ENCODE data around the gene FARS2.

The FARS2 gene

DNA sequence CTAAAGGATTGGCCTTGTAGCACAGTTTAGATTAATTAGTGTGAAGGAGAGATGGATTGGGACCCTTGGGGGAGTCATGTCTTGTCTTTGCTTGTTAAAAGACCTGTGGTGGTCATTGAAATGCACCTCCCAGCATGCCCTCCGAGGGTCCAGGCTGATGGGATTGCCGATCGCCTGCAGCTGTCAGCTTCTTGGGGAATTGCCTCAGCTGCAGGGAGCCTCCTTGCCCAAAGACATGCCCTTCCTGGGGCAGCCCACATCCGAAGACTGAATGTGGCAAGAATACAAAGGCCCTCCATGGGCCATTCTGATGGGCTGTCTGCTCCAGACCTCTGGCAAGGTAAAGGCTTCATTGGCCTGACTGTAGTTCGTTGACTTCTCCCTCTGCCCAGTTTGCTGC is 150.7 kb downstream of the FARS2 start:
- H3K27ac Mint-ChIP-seq = no peak overlapping the region
- H3K27me3 Mint-ChIP-seq = no peaks in the 10 kb centered on the region
- H3K4me3 Mint-ChIP-seq = no peak overlapping the region

DNA sequence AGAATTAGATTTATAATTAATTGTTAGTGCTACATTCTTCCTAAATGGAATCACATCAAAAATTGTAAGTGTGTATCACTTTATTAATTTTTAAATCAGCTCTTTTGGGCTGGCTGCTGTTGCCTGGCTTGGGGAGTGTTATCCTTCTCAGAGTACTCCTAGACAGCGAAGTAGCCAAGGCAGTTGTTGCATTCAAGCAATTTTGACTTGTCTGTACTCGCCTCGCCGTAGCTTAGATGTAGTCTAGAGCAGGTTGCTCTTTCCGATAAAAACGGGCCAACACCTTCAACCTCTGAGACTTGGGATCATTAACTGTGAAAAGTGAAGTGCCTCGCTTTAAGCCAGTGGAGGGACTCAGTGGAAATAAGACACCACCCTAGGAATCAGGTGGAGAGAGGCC is 151.3 kb downstream of the FARS2 start:
- peaks cover 32% of the 10 kb centered on the region for H3K36me3 Mint-ChIP-seq (ENCODE audit: low read depth)
- no peak overlapping the region for H3K4me3 Mint-ChIP-seq
- no peaks in the 10 kb centered on the region for H3K4me1 Mint-ChIP-seq (ENCODE audit: low read depth)
- H3K9me3 Mint-ChIP-seq = peaks cover 4% of the 10 kb centered on the region
- no peak overlapping the region for H3K27ac Mint-ChIP-seq
- no peaks in the 10 kb centered on the region for H3K27me3 Mint-ChIP-seq

More for the DNA sequence above, 150.7 kb downstream of the FARS2 start:
- Mint-ChIP-seq H3K4me1 (ENCODE audit: low read depth) (no peaks in the 10 kb centered on the region), H3K36me3 (ENCODE audit: low read depth) (peaks cover 27% of the 10 kb centered on the region), H3K9me3 (no peaks in the 10 kb centered on the region)

GRCh38 chr6:5416250-5416649 is 154.9 kb downstream of the FARS2 start:
- H3K9me3 Mint-ChIP-seq = peaks cover 7% of the 10 kb centered on the region
- H3K4me1 Mint-ChIP-seq (ENCODE audit: low read depth) = no peaks in the 10 kb centered on the region
- no peak overlapping the region for H3K4me3 Mint-ChIP-seq
- H3K36me3 Mint-ChIP-seq (ENCODE audit: low read depth) = peaks cover 42% of the 10 kb centered on the region
- H3K27me3 Mint-ChIP-seq = no peaks in the 10 kb centered on the region
- no peak overlapping the region for H3K27ac Mint-ChIP-seq

DNA sequence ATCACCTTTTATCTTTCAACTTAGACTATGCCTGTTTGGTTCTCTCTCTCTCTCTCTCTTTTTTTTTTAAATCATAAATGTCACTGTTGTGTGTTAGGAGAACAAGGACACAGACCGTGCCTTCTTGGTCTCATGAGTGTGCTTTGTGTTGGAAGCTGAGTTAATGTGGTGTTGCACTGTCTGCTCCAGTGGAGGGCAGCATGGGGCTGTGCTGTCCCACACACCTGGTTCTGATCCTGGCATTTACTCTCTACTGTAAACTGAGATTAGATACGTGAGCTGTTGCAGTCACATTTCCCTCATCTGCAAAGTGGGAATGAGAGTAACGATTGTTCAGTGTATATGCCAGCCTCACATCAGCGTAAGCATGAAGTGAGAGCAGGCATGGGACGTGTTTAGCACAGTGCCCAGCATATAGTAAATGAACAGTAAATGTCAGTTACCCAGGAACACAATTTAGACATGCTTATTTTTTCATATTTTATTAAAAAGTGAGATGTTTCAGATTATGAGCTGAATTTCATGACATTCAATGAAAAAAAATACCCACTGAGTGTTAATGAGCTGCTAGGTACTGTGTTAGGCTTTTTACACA is 161.1 kb downstream of the FARS2 start:
- H3K36me3 Mint-ChIP-seq (ENCODE audit: low read depth) = peaks cover 37% of the 10 kb centered on the region
- peaks cover 5% of the 10 kb centered on the region for H3K9me3 Mint-ChIP-seq
- H3K27me3 Mint-ChIP-seq = no peaks in the 10 kb centered on the region
- peaks cover 4% of the 10 kb centered on the region for H3K4me1 Mint-ChIP-seq (ENCODE audit: low read depth)
- H3K4me3 Mint-ChIP-seq = no peak overlapping the region
- H3K27ac Mint-ChIP-seq = no peak overlapping the region

DNA sequence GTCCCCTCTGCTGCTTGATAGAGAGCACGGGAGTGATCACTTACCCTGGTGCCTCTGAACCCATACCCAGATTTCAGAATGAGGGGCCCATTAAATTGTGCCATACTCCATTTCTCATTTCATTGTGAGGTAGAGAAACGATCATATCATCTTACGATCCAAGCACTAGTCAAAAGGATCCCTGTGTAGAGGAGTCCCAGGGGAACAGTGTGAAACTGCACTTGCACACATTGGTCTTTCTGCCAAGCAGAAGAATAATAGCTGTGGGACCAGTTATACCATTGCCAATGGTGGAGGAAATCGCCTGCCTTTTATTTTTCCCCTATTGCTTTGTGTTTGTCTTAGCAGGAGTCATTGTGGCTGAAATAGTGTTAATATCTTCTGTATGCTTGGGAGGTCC is 161.9 kb downstream of the FARS2 start:
- Mint-ChIP-seq H3K36me3 (ENCODE audit: low read depth) (peaks cover 31% of the 10 kb centered on the region), H3K27ac (no peak overlapping the region), H3K4me1 (ENCODE audit: low read depth) (peaks cover 4% of the 10 kb centered on the region), H3K4me3 (no peak overlapping the region), H3K9me3 (no peaks in the 10 kb centered on the region), H3K27me3 (no peaks in the 10 kb centered on the region)

- H3K9me3 Mint-ChIP-seq = no peaks in the 10 kb centered on the region
- H3K4me3 Mint-ChIP-seq = no peak overlapping the region
- no peaks in the 10 kb centered on the region for H3K27me3 Mint-ChIP-seq
- H3K36me3 Mint-ChIP-seq (ENCODE audit: low read depth) = peaks cover 21% of the 10 kb centered on the region
- no peak overlapping the region for H3K27ac Mint-ChIP-seq
- peaks cover 4% of the 10 kb centered on the region for H3K4me1 Mint-ChIP-seq (ENCODE audit: low read depth)
Measured at GRCh38 chr6:5424726-5425125, 163.4 kb downstream of the FARS2 start.

DNA sequence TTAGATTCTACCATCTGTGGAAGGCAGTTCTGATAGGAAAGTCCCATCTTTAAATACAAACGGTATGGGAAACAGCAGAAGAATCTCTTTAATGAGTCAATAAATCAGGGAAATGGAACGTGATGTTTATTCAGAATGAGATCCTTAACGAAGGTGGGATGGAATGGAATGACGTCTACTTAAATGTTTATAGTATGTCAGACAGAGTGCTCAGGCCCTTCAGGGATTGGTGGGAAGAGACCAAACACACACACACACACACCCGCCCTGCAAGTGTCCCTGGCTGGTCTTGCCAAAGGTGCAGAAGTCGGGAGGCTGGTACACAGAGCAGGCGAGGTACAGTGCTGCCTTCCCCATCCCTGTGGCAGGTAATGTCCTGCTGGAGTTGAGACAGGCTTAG is 164.0 kb downstream of the FARS2 start:
- Mint-ChIP-seq H3K27ac (no peak overlapping the region), H3K27me3 (no peaks in the 10 kb centered on the region), H3K4me3 (no peak overlapping the region), H3K4me1 (ENCODE audit: low read depth) (peaks cover 4% of the 10 kb centered on the region), H3K36me3 (ENCODE audit: low read depth) (peaks cover 15% of the 10 kb centered on the region), H3K9me3 (no peaks in the 10 kb centered on the region)

DNA sequence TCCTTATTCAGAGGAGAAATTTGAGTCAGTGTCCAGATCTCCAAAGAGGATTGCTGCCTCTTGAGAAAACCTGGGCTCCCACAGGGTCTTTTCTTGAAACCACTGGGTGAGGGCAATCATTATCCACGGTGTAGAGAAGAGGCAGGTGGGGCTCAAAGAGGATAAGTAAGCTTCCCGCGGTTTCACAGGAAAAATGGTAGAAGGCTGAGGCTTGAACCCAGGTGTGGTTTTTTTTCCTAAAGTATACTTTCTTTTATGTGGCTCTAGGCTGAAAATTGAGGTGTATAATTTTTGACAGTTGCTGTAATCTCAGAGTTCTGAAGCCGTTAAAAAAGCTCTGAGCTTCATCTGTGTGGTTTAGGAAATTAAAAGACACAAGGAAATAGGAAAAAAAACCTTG is 164.5 kb downstream of the FARS2 start:
- Mint-ChIP-seq H3K9me3 (no peaks in the 10 kb centered on the region), H3K4me3 (no peak overlapping the region), H3K27me3 (no peaks in the 10 kb centered on the region), H3K36me3 (ENCODE audit: low read depth) (peaks cover 18% of the 10 kb centered on the region), H3K27ac (no peak overlapping the region), H3K4me1 (ENCODE audit: low read depth) (peaks cover 4% of the 10 kb centered on the region)

DNA sequence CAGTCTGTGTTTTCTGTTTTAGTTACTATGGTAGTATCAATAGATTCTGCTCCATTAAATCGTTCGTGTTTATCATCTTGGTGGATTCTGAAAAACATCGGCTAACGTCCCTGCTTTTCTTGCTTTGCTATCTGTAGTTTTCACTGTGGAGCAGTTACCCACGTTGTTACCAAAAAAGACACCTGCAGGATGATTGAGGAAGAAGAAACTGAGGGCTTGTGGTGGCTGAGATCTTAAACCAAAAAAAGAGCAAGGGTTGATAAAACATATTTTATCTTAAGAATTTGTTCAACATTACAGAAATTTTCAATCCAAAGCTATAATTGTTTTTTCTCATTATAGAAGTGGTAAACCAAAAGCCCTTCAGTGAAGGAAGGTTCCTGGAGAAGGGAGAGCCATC is 166.3 kb downstream of the FARS2 start:
- Mint-ChIP-seq H3K9me3 (no peaks in the 10 kb centered on the region), H3K36me3 (ENCODE audit: low read depth) (peaks cover 16% of the 10 kb centered on the region), H3K4me1 (ENCODE audit: low read depth) (peaks cover 4% of the 10 kb centered on the region), H3K27me3 (no peaks in the 10 kb centered on the region), H3K4me3 (no peak overlapping the region), H3K27ac (no peak overlapping the region)

GRCh38 chr6:5433324-5433723 is 172.0 kb downstream of the FARS2 start:
- peaks cover 6% of the 10 kb centered on the region for H3K9me3 Mint-ChIP-seq
- no peaks in the 10 kb centered on the region for H3K4me1 Mint-ChIP-seq (ENCODE audit: low read depth)
- H3K4me3 Mint-ChIP-seq = no peak overlapping the region
- peaks cover 62% of the 10 kb centered on the region for H3K36me3 Mint-ChIP-seq (ENCODE audit: low read depth)
- H3K27ac Mint-ChIP-seq = no peak overlapping the region
- no peaks in the 10 kb centered on the region for H3K27me3 Mint-ChIP-seq

DNA sequence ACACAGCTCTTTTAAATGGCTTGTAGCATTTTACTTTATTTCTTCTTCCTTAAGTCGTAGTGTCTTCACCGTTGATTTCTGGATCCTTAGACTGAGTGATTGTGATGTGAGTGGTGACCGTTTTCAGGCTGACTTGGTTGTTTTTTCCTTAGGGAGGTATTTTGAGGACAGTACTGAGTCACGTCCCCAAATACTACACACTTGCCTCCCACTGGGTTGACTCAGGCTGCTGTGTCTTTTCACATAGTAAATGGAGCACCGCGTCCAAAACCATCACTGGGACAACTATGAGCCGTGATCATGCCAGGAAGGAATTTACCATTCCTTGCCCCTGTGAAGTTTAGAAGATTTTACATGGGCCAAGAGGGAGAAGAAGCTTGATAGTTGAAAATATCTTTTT is 174.1 kb downstream of the FARS2 start:
- Mint-ChIP-seq H3K27me3 (no peaks in the 10 kb centered on the region), H3K9me3 (peaks cover 6% of the 10 kb centered on the region), H3K27ac (no peak overlapping the region), H3K4me3 (no peak overlapping the region), H3K36me3 (ENCODE audit: low read depth) (peaks cover 63% of the 10 kb centered on the region), H3K4me1 (ENCODE audit: low read depth) (peaks cover 3% of the 10 kb centered on the region)

- H3K4me3 Mint-ChIP-seq = no peak overlapping the region
- H3K9me3 Mint-ChIP-seq = peaks cover 6% of the 10 kb centered on the region
- H3K36me3 Mint-ChIP-seq (ENCODE audit: low read depth) = peaks cover 40% of the 10 kb centered on the region
- H3K27ac Mint-ChIP-seq = no peak overlapping the region
- H3K4me1 Mint-ChIP-seq (ENCODE audit: low read depth) = peaks cover 3% of the 10 kb centered on the region
- H3K27me3 Mint-ChIP-seq = no peaks in the 10 kb centered on the region
Measured at GRCh38 chr6:5438922-5439584, 177.7 kb downstream of the FARS2 start.

GRCh38 chr6:5439749-5440148 is 178.4 kb downstream of the FARS2 start:
- peaks cover 6% of the 10 kb centered on the region for H3K9me3 Mint-ChIP-seq
- no peak overlapping the region for H3K4me3 Mint-ChIP-seq
- H3K27ac Mint-ChIP-seq = no peak overlapping the region
- H3K4me1 Mint-ChIP-seq (ENCODE audit: low read depth) = peaks cover 3% of the 10 kb centered on the region
- H3K36me3 Mint-ChIP-seq (ENCODE audit: low read depth) = peaks cover 35% of the 10 kb centered on the region
- no peaks in the 10 kb centered on the region for H3K27me3 Mint-ChIP-seq

DNA sequence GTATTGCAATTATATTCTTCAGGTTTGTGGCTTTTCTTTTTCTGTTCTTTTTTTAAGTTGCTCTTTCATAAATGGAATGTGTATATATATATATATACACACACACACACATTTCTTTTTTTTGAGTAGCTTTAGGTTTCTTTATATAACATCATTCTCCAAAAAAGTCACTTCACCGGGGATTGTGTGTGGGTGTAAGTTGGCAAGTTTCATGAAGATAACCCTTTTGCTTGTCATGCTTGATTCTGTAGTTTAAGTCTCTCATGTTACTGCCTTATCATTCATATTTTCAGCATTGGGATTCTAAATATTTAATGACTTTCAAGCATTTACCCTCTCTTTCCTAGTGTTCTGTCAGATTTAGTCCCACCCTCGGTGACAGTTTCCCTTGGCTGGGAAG is 181.0 kb downstream of the FARS2 start:
- Mint-ChIP-seq H3K27me3 (no peaks in the 10 kb centered on the region), H3K36me3 (ENCODE audit: low read depth) (peaks cover 24% of the 10 kb centered on the region), H3K4me1 (ENCODE audit: low read depth) (peaks cover 8% of the 10 kb centered on the region), H3K9me3 (peaks cover 3% of the 10 kb centered on the region), H3K4me3 (no peak overlapping the region), H3K27ac (no peak overlapping the region)

DNA sequence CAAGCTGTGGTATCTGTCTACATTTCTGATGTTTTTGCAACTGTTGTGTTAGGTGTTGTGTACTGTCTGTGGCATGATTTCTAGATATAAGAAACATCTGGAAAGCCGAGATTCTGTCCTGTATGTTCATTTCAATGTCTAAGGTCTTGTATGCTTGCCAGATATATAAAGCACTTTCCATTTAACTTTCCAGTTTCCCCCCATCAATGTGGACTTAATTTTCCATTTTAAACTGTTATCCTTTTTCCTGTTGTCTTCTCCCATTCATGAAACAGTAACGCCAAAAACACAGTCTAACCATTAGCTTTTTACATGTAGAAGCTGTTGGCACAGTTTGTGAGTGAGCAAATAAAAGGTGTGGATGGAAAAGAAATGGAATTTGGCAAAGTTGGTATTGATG is 181.6 kb downstream of the FARS2 start:
- H3K27ac Mint-ChIP-seq = no peak overlapping the region
- H3K4me1 Mint-ChIP-seq (ENCODE audit: low read depth) = peaks cover 8% of the 10 kb centered on the region
- no peaks in the 10 kb centered on the region for H3K27me3 Mint-ChIP-seq
- no peaks in the 10 kb centered on the region for H3K9me3 Mint-ChIP-seq
- peaks cover 18% of the 10 kb centered on the region for H3K36me3 Mint-ChIP-seq (ENCODE audit: low read depth)
- H3K4me3 Mint-ChIP-seq = no peak overlapping the region

DNA sequence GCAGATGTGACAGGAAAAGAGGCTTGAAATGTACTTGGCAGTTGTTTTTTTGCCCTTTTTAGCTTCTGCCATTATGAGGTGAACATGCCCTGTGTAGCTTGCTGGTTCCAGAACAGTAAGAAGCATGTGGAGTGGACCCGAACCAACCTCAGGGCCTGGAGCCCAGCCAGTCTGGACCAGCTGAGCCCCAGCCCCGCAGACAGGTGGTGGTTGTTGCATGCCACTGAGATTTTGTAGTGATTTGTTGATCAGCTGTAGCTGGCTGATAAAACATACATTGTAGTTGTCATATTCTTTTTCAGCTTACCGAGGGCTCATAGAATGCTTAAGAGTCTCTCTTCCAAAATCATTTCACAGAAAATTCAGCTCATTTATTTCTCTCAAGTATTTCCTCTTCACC is 182.2 kb downstream of the FARS2 start:
- no peak overlapping the region for H3K4me3 Mint-ChIP-seq
- no peaks in the 10 kb centered on the region for H3K27me3 Mint-ChIP-seq
- peaks cover 14% of the 10 kb centered on the region for H3K36me3 Mint-ChIP-seq (ENCODE audit: low read depth)
- no peaks in the 10 kb centered on the region for H3K9me3 Mint-ChIP-seq
- H3K27ac Mint-ChIP-seq = no peak overlapping the region
- peaks cover 8% of the 10 kb centered on the region for H3K4me1 Mint-ChIP-seq (ENCODE audit: low read depth)

Data from stimulated activated naive CD8-positive, alpha-beta T cell treated with anti-CD3 and anti-CD28 coated beads, Interleukin-15, Interleukin-2, amounts not matched to agents 100 ng/mL and 50 ng/mL, for 24 hours (primary cell).